Measurements from ENCODE around the gene KLF2.
"Not testable (repeated sequence)": the region's sequence is repeated elsewhere in the genome, so short reads cannot be mapped to it uniquely, and the experiment has no call there.

KLF2 gene

GRCh38 chr19:16324384-16325160 is at the start of gene KLF2:
Gene KLF2, plus strand, starts transcription at chr19:16324826. Its CDS starts 98 bp downstream, at chr19:16324924.
- peak; percentile 71 to 80 for DNase-seq (ENCODE audit: low read depth in 2 of 2)

GRCh38 chr19:16280306-16280705 is 44.3 kb upstream of the KLF2 start:
- no peak for DNase-seq (ENCODE audit: low read depth in 2 of 2)

GRCh38 chr19:16281743-16282142 is 42.9 kb upstream of the KLF2 start:
- no peak for DNase-seq (ENCODE audit: low read depth in 2 of 2)

- peak; percentile 72 to 74 for DNase-seq (ENCODE audit: low read depth in 2 of 2)
Observed at GRCh38 chr19:16283210-16284061, 41.2 kb upstream of the KLF2 start.

- no peak for DNase-seq (ENCODE audit: low read depth in 2 of 2)
Observed at GRCh38 chr19:16284505-16284904, 40.1 kb upstream of the KLF2 start.

- DNase-seq (ENCODE audit: low read depth in 2 of 2), result not testable (repeated sequence)
Observed at GRCh38 chr19:16285079-16285478, 39.5 kb upstream of the KLF2 start.

- DNase-seq (ENCODE audit: low read depth in 2 of 2), result no peak
Observed at GRCh38 chr19:16285769-16286498, 38.7 kb upstream of the KLF2 start.

- DNase-seq (ENCODE audit: low read depth in 2 of 2), result no peak
Observed at GRCh38 chr19:16288544-16288943, 36.1 kb upstream of the KLF2 start.

GRCh38 chr19:16289594-16289993 is 35.0 kb upstream of the KLF2 start:
- no peak for DNase-seq (ENCODE audit: low read depth in 2 of 2)

- no peak for DNase-seq (ENCODE audit: low read depth in 2 of 2)
Observed at GRCh38 chr19:16290692-16291091, 33.9 kb upstream of the KLF2 start.

- no peak for DNase-seq (ENCODE audit: low read depth in 2 of 2)
Observed at GRCh38 chr19:16293118-16294091, 31.2 kb upstream of the KLF2 start.

GRCh38 chr19:16295057-16295456 is 29.6 kb upstream of the KLF2 start:
- DNase-seq (ENCODE audit: low read depth in 2 of 2), result no peak

GRCh38 chr19:16296713-16297112 is 27.9 kb upstream of the KLF2 start:
- DNase-seq (ENCODE audit: low read depth in 2 of 2), result no peak

- no peak for DNase-seq (ENCODE audit: low read depth in 2 of 2)
Observed at GRCh38 chr19:16297575-16298178, 26.9 kb upstream of the KLF2 start.

GRCh38 chr19:16298334-16298733 is 26.3 kb upstream of the KLF2 start:
- DNase-seq (ENCODE audit: low read depth in 2 of 2), result no peak

GRCh38 chr19:16301999-16302694 is 22.5 kb upstream of the KLF2 start:
- no peak for DNase-seq (ENCODE audit: low read depth in 2 of 2)

GRCh38 chr19:16303755-16304154 is 20.9 kb upstream of the KLF2 start:
- DNase-seq (ENCODE audit: low read depth in 2 of 2), result no peak

- not testable (repeated sequence) for DNase-seq (ENCODE audit: low read depth in 2 of 2)
Observed at GRCh38 chr19:16304511-16304910, 20.1 kb upstream of the KLF2 start.

GRCh38 chr19:16305060-16305459 is 19.6 kb upstream of the KLF2 start:
- not testable (repeated sequence) for DNase-seq (ENCODE audit: low read depth in 2 of 2)
